GM12892 (cell line): Measurements from ENCODE around the gene HSD11B2.

ENCODE experiments used
- POLR2A ChIP-seq: IDR thresholded peaks from 2 replicates; pipeline ENCODE4 v1.6.1; 2011; ENCODE audit warnings: low read depth, low read length, control low read depth
- POLR2AphosphoS5 ChIP-seq: IDR thresholded peaks from 2 replicates; pipeline ENCODE4 v1.6.1; 2011; ENCODE audit warnings: low read depth, low read length, control low read depth
- TAF1 ChIP-seq: IDR thresholded peaks from 2 replicates; pipeline ENCODE4 v1.6.1; 2011; ENCODE audit warnings: low read depth, mild to moderate bottlenecking, control low read depth, low read length, borderline replicate concordance

GRCh38 chr16:67428146-67428731 lies 2.7 kb upstream of the HSD11B2 start:
- TF ChIP-seq POLR2AphosphoS5 (no peak), POLR2A (no peak), TAF1 (no peak)
